Right kidney (tissue), 1 donor: Measurements from ENCODE around the gene CEP20.
"Not testable (repeated sequence)": the region's sequence is repeated elsewhere in the genome, so short reads cannot be mapped to it uniquely, and the experiment has no call there.

ENCODE experiments used
- DNase-seq: peaks from one replicate; pipeline ENCODE4 v3.0.0-alpha.2; 2016

CEP20 gene

GRCh38 chr16:15858921-15859668, 29.3 kb downstream of the CEP20 start:
- DNase-seq, result no peak

DNA sequence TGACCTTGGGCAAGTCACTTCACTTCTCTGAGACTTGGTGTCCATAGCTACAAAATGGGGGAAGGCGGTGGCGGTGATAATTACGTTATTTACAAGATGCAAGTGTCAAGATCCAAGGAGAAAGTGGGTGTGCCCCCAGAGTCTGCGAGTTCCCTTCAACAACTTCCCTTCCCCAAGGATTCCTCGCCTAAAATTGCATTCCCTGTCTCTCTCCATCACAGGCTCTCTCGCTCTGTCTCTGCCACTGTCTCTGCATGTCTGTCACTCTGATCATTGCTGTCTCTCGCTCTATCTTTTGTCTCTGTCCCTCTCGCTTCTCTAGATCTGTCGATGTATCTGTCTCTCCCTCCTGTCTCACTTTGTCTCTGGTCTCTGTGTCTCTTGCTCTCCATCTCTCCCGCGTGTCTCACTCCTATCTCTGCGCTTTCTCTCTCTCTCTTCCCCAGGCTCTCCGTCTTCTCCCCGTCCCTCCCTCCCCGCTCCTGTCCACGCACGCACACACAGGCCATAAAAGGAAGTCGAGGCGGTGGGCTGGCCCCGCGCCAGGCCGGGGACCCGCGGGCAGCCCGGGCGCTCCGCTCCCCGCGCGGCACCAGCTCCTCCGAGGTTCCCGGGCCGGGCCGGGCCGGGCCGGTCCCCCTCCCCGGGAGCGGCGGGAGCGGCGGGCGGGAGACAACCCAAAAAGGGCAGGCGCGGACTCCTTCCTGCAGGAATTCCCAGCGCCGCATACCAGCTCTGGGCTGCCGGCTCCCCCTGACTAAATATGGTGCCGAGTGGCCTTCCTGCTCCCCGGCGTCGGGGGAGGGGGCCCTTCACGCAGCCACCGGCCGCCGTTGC, 30.5 kb downstream of the CEP20 start:
- peak; percentile 36 for DNase-seq

DNA sequence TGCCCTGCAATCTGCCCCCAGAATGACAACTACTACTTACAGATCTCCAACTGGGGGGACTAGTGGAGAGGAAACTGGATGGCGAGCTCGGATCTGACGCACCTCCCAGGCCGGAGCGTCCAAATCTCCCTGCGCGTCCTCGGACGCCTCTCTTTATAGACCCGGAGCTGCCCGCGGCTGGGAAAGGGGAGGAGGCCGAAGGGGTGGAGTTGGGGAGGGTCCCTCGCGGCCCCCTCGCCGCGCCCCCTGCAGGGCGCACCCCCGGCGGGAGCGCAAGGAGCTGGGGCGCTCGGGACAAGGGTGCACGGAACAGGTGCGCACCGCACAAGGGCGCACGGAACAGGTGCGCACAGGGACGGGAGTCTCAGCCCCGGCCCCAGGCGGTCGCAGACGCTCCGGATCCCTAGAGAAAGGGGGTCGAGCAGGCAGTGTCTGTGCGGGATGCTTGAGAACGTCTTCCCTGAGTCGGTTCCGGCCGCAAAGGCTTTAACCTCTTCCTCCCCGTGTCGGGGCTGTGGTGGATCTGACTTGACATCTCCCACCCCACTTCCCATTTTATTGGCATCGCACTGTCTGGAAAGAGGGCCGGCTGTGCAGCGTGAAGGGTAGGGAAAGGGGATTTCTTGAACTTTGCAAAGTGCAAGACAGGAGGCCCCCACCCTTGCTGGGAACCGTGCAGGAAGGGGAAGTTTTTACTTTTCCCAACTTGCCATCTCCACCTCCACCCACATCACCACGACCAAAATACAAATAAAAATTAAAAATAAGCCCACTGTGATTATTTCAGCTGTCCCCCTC, 31.3 kb downstream of the CEP20 start, which contains the start of gene MYH11:
MYH11 (minus strand) TSS at position 128 of the 798 bp plus-strand sequence. CDS start 18,776 bp downstream, outside the sequence.
- peak; percentile 55 for DNase-seq

DNA sequence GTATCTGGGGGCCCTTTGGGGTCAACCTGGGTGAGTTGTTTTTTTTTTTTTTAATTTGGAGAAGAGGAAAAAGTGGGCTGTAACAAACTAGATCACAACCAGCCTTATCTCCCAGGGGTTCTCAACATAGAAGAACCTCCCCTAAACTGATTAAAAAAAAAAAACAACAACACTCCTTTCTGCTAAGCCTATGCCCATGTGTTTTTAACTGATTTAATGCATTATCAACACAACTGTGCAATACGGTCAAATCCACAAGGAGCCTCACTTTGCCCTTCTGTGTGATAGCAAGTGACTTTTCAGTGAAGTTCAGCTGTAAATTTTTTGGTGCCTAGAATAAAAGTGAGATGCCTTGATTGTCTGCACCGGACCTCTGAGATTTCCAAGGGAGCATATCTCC, 32.2 kb downstream of the CEP20 start:
- no peak for DNase-seq

DNA sequence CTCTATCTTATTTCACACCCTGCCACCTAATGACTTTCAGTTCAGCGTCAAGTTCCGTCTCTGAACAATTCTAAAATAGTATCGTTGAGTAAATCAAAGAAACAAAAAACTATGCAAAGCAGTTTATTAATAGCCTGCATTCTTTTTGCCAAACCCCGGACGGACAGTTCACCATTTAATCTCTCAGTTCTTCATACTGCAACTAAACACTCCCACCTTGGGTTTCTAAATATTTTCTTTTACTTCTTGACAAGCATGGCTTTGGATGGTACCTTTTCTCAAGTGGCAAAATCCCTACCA, 32.7 kb downstream of the CEP20 start:
- no peak for DNase-seq

DNA sequence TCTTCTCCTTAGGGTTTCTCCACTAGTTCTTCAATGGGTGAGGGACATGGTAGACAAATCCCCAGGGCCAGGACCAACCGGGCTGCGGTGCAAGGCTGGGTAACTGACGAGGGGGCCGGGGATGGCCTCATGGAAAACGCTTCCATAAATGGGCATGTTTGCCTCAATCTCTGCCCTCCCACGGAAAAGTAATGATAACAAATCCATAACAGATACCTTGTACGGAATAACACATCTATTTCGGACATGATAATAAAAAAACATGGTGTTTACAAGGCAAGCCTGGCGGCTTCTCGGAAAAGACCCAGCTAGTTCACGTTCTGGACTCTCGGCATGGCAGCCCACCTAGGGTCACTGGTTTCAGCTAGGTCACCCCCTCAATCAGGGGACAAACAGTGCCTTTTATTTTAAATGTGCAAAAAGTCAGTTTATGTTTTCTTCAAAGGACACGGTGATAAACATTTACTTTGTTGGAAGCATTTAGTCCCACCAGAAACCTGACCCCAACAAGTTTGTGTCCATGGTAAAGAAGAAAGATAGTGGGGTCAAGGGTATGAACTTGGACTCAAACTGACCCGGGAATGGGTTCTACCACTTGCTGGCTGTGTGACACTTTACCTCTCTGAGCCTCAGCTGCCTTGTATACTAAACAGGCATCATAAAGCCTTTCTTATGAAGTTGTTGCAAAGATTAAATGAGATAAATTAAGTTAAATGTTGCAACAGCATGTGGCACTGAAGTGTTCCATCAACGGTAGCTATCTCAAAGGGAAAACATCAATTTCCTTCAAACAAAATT, 33.3 kb downstream of the CEP20 start:
- DNase-seq, result no peak

DNA sequence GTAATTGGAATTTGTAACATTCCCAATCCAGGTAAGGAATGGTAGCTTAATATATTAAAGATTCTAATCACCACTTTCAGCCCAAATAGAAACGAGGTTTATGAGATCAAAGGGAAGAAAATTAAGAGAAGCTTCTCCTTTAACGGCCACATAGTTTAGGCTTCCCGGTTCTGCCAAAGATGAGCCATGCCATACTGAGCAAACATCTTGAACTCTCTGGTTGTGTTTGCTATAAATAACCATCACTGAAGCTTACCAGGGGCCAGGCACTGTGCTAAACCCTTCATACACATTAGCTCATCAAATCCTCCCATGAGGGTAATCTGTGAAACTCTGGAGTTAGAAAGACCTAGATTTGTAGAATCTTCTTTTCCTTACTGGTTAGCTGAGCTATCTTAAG, 34.3 kb downstream of the CEP20 start:
- no peak for DNase-seq

DNA sequence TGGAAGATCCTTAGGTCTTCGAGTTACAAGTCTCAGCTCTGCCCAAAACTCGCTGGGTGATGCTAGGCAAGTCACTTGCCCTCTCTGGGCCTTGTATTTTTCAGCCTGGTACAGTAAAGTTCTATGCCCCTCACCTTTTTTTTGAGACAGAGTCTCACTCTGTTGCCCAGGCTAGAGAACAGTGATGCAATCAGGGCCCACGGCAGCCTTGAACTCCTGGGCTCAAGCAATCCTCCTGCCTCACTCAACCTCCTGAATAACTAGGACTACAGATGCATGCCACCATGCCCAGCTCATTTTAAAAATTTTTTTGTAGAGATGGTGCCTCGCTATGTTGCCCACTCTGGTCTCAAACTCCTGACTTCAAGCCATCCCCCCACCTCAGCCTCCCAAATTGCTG, 35.4 kb downstream of the CEP20 start:
- DNase-seq, result no peak

DNA sequence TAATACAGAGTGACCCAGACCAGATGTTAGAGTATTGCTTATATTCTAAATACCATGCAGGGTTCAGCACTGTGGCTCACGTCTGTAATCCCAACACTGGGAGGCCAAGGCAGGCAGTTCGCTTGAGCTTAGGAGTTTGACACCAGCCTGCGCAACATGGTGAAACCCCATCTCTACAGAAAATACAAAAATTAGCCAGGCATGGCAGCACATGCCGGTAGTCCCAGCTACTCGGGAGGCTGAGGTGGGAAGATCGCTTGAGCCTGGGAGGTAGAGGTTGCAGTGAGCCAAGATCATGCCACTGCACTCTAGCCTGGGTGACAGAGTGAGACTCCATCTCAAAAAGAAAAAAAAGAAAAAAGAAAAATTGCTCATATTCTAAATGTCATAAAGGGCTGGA, 37.8 kb downstream of the CEP20 start:
- not testable (repeated sequence) for DNase-seq

GRCh38 chr16:15849209-15849981, 39.0 kb downstream of the CEP20 start:
- DNase-seq, result no peak

DNA sequence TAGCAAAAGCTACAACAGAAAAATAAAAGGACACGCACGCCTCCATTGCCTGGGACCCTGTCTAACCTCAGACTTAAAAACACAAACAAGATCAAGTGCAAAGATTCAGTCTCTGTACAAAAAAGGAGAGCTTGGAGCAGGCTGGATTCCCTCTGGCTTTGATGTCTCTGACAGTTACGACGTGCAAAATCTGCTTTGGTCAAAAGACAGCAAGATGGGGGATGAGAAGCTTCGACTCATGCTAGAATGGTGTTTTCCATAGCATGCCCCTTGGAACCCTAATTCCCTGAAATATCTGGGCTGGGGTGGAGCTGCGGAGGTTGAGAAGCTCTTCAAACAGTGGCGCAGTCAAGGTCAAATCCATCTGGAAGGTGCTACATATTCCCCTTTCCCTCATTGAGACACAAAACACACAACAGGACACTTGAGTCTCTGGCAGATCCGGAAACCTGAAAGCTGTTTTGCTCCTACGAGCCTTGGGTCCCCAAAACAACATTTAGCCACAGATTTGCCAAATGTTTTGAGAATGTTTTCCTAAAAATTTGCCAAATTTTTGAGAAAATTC, 40.7 kb downstream of the CEP20 start:
- DNase-seq, result no peak

DNA sequence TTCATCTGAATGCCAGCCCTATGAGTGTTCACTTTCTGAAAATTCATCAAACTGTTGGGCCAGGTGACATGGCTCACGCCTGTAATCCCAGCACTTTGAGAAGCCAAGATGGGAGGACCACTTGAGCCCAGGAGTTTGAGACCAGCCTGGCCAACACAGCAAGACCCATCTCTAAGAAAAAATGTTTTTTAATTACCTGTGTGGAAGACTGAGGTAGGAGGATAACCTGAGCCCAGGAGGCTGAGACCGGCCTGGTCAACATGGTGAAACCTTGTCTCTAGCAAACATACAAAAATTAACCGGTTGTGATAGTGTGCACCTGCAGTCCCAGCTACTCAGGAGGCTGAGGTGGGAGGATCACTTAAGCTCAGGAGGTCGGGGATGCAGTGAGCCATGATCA, 41.9 kb downstream of the CEP20 start:
- DNase-seq, result no peak

GRCh38 chr16:15843635-15844279, 44.6 kb downstream of the CEP20 start:
- DNase-seq, result no peak

- DNase-seq, result not testable (repeated sequence)
These were observed 49.2 kb downstream of the CEP20 start for GRCh38 chr16:15839204-15839603.

GRCh38 chr16:15837761-15838160, 50.6 kb downstream of the CEP20 start:
- no peak for DNase-seq

DNA sequence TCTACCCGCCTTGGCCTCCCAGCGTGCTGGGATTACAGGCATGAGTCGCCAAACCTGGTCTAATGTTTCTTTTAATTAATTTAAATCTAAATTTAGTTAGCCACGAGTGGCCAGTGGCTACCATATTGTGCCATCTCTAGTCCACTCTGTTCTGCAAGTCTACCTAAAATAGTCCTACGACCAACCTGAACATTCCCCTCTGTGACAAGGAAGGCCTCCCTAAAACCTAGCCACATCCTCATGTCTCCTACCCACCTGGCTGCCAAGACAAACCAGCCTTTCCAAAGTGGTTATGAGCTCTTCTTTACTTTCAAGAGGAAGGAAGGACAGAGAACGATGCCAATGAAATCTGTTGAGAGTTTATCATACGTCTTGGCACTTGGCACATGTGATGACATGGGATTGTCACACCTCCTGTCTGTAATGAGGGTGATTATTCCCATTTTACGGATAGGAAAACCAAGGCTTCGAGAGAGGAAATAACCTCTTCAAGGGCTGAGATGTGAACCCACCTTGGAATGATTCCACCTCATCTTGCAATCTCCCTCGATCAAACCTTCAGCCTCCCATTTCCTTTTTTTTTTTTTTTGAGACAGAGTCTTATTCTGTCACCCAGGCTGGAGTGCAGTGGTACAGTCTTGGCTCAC, 51.3 kb downstream of the CEP20 start:
- DNase-seq, result no peak

- DNase-seq, result no peak
These were observed 52.3 kb downstream of the CEP20 start for GRCh38 chr16:15836074-15836473.

DNA sequence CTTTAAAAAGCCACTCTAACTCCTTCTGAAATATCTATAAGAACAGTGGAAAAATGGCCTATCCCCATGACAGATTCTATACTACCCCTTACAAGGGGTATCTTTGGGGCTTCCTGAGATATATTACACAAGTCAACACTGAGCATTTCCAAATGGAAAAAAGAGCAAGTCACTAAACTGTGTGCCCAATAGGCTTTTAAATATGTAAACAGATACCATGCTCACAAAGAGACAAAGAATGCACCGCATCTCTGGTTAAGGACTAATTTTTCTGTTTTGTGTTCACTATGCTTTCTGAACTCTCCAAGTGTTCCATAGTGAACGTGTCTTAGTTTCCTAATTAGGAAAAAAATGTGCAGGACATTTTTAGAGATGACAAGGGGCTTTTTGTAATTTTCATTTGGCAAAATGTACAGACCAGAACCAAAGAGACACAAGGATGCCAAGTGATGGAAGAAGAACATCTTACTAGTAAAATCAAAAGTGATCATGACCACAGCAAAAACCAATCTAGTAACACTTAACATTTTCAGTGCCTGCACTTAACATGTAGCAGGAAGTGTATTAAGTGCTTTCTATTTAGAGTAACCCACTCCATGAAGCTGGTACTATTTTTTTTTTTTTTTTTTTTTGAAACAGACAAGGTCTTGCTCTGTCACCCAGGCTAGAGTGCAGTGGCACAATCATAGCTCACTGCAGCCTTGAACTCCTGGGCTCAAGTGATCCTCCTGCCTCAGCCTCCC, 53.1 kb downstream of the CEP20 start:
- no peak for DNase-seq

DNA sequence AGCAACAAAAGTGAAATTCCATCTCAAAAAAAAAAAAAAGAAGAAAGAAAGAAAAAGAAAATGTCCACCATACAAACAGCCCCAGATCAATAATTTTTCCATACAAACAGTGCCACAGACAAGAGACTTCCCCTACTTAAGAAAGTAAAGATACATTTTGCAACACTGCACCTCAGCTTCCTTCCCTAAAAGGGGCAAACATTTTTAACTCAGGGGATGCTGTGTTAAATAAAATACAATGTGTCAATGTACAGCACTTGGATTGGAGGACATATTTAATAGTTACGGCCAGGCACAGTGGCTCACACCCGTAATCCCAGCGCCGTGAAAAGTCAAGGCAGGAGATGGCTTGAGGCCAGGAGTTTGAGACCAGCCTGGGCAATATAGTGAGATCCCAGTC, 53.9 kb downstream of the CEP20 start:
- no peak for DNase-seq
